CD4-positive, CD25-positive, alpha-beta regulatory T cell (primary cell): ENCODE measurements around the gene CEP112. TPM values are rescaled to one million over a fixed set of nuclear protein-coding genes. Genes with fewer than 3 reads are reported as not detected.
"Not testable (repeated sequence)": the region's sequence is repeated elsewhere in the genome, so short reads cannot be mapped to it uniquely, and the experiment has no call there.

Experiments used
- ATAC-seq, 2 donors: fragments of 150-1000 bp; cut with Tn5 transposase; one replicate each; pipeline ENCODE4 v1.10.0; 2021; ENCODE audit warnings: low read depth in 2 of 2, moderate number of reproducible peaks in 2 of 2, moderate library complexity in 1 of 2
- DNase-seq, 3 donors: peaks; one replicate each; pipeline versions ENCODE4 v3.0.0 to v3.0.0-alpha.2; 2012 to 2022; ENCODE audit warnings: mixed read lengths in 1 of 3
- H3K27ac ChIP-seq: one replicate; pipeline ENCODE4 v1.7.0; 2013; ENCODE audit warnings: mild to moderate bottlenecking, low read length; ENCODE audit not compliant: insufficient read depth, poor library complexity, severe bottlenecking
- H3K27me3 ChIP-seq: one replicate; pipeline ENCODE4 v1.7.0; 2013; ENCODE audit warnings: low read length; ENCODE audit not compliant: control insufficient read depth, insufficient read depth
- H3K36me3 ChIP-seq: one replicate; pipeline ENCODE4 v1.7.0; 2013; ENCODE audit warnings: mild to moderate bottlenecking, low read length, moderate library complexity; ENCODE audit not compliant: control insufficient read depth, insufficient read depth
- H3K4me1 ChIP-seq: 2 replicates; pipeline ENCODE4 v1.7.0; 2013; ENCODE audit warnings: mild to moderate bottlenecking, low read length; ENCODE audit not compliant: insufficient read depth, control insufficient read depth, poor library complexity, severe bottlenecking
- H3K4me3 ChIP-seq: one replicate; pipeline ENCODE4 v1.7.0; 2013; ENCODE audit warnings: low read depth, mild to moderate bottlenecking, low read length, moderate library complexity
- H3K9me3 ChIP-seq, 2 experiments: 1 replicate in 1 of 2; 2 replicates in 1 of 2; pipeline ENCODE4 v1.7.0; 2013; ENCODE audit warnings: low read length in 2 of 2, mild to moderate bottlenecking in 1 of 2, moderate library complexity in 1 of 2; ENCODE audit not compliant: control insufficient read depth in 2 of 2
- H3K27ac Mint-ChIP-seq, 3 donors: one replicate each; pipeline ENCODE4 v1.8.0; 2020 to 2022; ENCODE audit warnings: mild to moderate bottlenecking in 3 of 3, mixed read lengths in 3 of 3, moderate library complexity in 2 of 3
- H3K27me3 Mint-ChIP-seq: one replicate; pipeline ENCODE4 v1.8.0; 2022; ENCODE audit warnings: mild to moderate bottlenecking, mixed read lengths
- H3K36me3 Mint-ChIP-seq: one replicate; pipeline ENCODE4 v1.8.0; 2020; ENCODE audit warnings: mixed read lengths
- H3K4me1 Mint-ChIP-seq, 4 donors: one replicate each; pipeline ENCODE4 v1.8.0; 2020 to 2022; ENCODE audit warnings: mixed read lengths in 4 of 4, mild to moderate bottlenecking in 1 of 4
- H3K4me3 Mint-ChIP-seq, 4 donors: one replicate each; pipeline ENCODE4 v1.8.0; 2020 to 2022; ENCODE audit warnings: mild to moderate bottlenecking in 4 of 4, mixed read lengths in 4 of 4, moderate library complexity in 3 of 4
- H3K9me3 Mint-ChIP-seq, 7 donors: one replicate each; pipeline ENCODE4 v1.8.0; 2020 to 2022; ENCODE audit warnings: mixed read lengths in 7 of 7, mild to moderate bottlenecking in 3 of 7, moderate library complexity in 2 of 7
- polyA plus RNA-seq, 4 donors: library from polyadenylated mRNA; unstranded; fragments of 300-500 nt; fragmentation: Illumina TruSeq; gene quantifications; one replicate each; pipeline ENCODE4 v1.2.3, GENCODE V29; 2021
- total RNA-seq: library from RNA; stranded (reverse); gene quantifications from one replicate; pipeline ENCODE4 v1.2.3, GENCODE V29; 2022

Gene CEP112
- total and polyA plus RNA-seq, 5 donors from 2014 or later, result 0.15 to 2.3 (median 0.54) TPM; not detected in 1

DNA sequence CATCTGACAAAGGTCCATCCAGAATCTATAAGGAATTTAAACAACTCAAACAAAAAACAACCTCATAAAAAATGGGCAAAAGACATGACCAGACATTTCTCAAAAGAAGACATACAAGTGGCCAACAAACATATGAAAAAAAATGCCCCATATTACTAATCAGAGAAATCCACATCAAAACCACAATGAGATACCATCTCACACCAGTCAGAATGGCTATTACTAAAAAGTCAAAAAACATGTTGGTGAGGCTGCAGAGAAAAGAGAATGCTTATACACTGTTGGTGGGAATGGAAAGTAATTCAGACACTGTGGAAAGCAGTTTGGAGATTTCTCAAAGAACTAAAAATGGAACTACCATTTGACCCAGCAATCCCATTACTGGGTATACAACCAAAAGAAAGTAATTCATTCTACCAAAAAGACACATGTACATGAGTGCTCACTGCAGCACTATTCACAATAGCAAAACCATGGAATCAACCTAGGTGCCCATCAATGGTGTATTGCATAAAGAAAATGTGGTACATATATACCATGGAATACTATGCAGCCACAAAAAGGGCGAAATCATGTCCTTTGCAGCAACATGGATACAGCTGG is 409.7 kb downstream of the CEP112 start:
- not testable (repeated sequence) for H3K9me3 Mint-ChIP-seq, H3K27me3 Mint-ChIP-seq, H3K4me3 ChIP-seq, H3K36me3 Mint-ChIP-seq, H3K9me3 ChIP-seq, H3K4me1 ChIP-seq, H3K4me1 Mint-ChIP-seq, H3K27ac ChIP-seq, H3K4me3 Mint-ChIP-seq, H3K27me3 ChIP-seq, H3K27ac Mint-ChIP-seq, H3K36me3 ChIP-seq, DNase-seq, ATAC-seq

DNA sequence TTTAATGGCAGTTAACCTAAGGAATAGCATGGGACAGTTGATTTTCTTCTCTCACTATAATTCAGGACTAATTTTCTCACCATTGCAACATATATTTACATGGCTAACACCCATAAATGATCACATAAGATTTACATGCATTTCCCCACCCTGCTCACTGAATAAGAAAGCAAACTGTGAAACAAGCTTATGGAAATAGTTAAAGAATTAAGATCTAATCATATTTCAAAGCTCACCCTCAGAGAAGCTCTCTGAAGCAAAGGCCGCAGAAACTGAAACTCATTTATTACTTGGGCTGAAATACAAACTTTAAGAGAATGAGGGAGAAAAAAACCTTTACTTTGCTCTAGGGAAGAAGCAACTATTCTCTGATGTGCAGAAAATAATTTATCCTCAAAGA is 411.8 kb downstream of the CEP112 start:
- DNase-seq, result no peak
- no peaks in the 10 kb centered on the region for H3K27me3 Mint-ChIP-seq

DNA sequence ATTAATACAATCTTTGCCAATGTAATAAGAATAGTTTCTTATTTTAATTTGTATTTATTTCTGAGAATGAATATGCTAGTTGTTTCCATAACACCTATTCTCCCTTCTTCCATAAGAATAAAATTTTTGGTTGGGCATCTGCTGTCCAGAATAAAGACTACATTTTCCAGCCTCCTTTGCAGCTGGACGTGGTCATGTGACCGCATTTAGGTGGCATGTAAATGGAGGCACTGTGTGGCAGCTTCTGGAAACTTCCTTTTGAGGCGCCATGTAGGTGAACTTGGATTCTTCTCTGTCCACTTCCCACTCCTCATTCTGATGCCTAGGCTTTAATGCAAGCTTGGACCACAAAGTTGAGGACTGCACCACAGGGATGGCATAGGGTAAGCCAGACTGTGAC is 415.0 kb downstream of the CEP112 start:
- no peak overlapping the region for H3K4me3 Mint-ChIP-seq
- no peaks in the 10 kb centered on the region for H3K36me3 Mint-ChIP-seq
- DNase-seq (no peak), ATAC-seq (no peak)
- peaks cover 1% of the 10 kb centered on the region for H3K27me3 ChIP-seq
- no peak overlapping the region for H3K4me3 ChIP-seq
- H3K27ac Mint-ChIP-seq, result no peak overlapping the region
- peaks cover 0 to 2% (median 0%) of the 10 kb centered on the region in 7 donors for H3K9me3 Mint-ChIP-seq
- no peaks in the 10 kb centered on the region for H3K36me3 ChIP-seq
- no peaks in the 10 kb centered on the region for H3K27me3 Mint-ChIP-seq
- peaks cover 0 to 3% (median 1%) of the 10 kb centered on the region in 4 donors for H3K4me1 Mint-ChIP-seq
- H3K4me1 ChIP-seq, result no peaks in the 10 kb centered on the region
- no peak overlapping the region for H3K27ac ChIP-seq
- no peaks in the 10 kb centered on the region for H3K9me3 ChIP-seq

More for the DNA sequence above, 411.8 kb downstream of the CEP112 start:
- Histone ChIP-seq H3K27ac (no peak overlapping the region), H3K4me3 (no peak overlapping the region), H3K36me3 (no peaks in the 10 kb centered on the region), H3K9me3 (no peaks in the 10 kb centered on the region), H3K4me1 (no peaks in the 10 kb centered on the region), H3K27me3 (no peaks in the 10 kb centered on the region)
- ATAC-seq, result no peak
- Mint-ChIP-seq H3K4me3 (no peak overlapping the region), H3K9me3 (peaks cover 0 to 4% (median 0%) of the 10 kb centered on the region in 7 donors), H3K36me3 (no peaks in the 10 kb centered on the region), H3K4me1 (no peaks in the 10 kb centered on the region), H3K27ac (no peak overlapping the region)

- no peaks in the 10 kb centered on the region for H3K9me3 ChIP-seq
- H3K4me1 Mint-ChIP-seq, result peaks cover 0 to 3% (median 1%) of the 10 kb centered on the region in 4 donors
- no peaks in the 10 kb centered on the region for H3K9me3 Mint-ChIP-seq
- H3K36me3 ChIP-seq, result no peaks in the 10 kb centered on the region
- DNase-seq (no peak), ATAC-seq (no peak)
- no peaks in the 10 kb centered on the region for H3K4me1 ChIP-seq
- no peak overlapping the region for H3K27ac ChIP-seq
- H3K27me3 ChIP-seq, result peaks cover 2% of the 10 kb centered on the region
- H3K36me3 Mint-ChIP-seq, result no peaks in the 10 kb centered on the region
- H3K27me3 Mint-ChIP-seq, result no peaks in the 10 kb centered on the region
- H3K4me3 Mint-ChIP-seq, result no peak overlapping the region
- H3K4me3 ChIP-seq, result no peak overlapping the region
- H3K27ac Mint-ChIP-seq, result no peak overlapping the region
Measured at GRCh38 chr17:65774787-65775186, 417.1 kb downstream of the CEP112 start.

GRCh38 chr17:65772989-65773388 is 418.9 kb downstream of the CEP112 start:
- ATAC-seq, result no peak
- Histone ChIP-seq H3K4me1 (no peaks in the 10 kb centered on the region), H3K36me3 (no peaks in the 10 kb centered on the region), H3K27me3 (peaks cover 2% of the 10 kb centered on the region), H3K9me3 (no peaks in the 10 kb centered on the region), H3K4me3 (no peak overlapping the region), H3K27ac (no peak overlapping the region)
- no peaks in the 10 kb centered on the region for H3K9me3 Mint-ChIP-seq
- no peak for DNase-seq
- peaks cover 5% of the 10 kb centered on the region for H3K27me3 Mint-ChIP-seq
- no peak overlapping the region for H3K4me3 Mint-ChIP-seq
- no peak overlapping the region for H3K27ac Mint-ChIP-seq
- H3K4me1 Mint-ChIP-seq, result peaks cover 0 to 3% (median 1%) of the 10 kb centered on the region in 4 donors
- H3K36me3 Mint-ChIP-seq, result no peaks in the 10 kb centered on the region

GRCh38 chr17:65771704-65772103 is 420.2 kb downstream of the CEP112 start:
- Histone ChIP-seq H3K36me3 (no peaks in the 10 kb centered on the region), H3K9me3 (no peaks in the 10 kb centered on the region), H3K4me1 (no peaks in the 10 kb centered on the region), H3K27me3 (peaks cover 3% of the 10 kb centered on the region), H3K4me3 (no peak overlapping the region), H3K27ac (no peak overlapping the region)
- Mint-ChIP-seq H3K4me3 (no peak overlapping the region), H3K36me3 (no peaks in the 10 kb centered on the region), H3K9me3 (no peaks in the 10 kb centered on the region), H3K27me3 (peaks cover 12% of the 10 kb centered on the region), H3K4me1 (peaks cover 0 to 3% (median 1%) of the 10 kb centered on the region in 4 donors), H3K27ac (no peak overlapping the region)
- DNase-seq (no peak), ATAC-seq (no peak)

DNA sequence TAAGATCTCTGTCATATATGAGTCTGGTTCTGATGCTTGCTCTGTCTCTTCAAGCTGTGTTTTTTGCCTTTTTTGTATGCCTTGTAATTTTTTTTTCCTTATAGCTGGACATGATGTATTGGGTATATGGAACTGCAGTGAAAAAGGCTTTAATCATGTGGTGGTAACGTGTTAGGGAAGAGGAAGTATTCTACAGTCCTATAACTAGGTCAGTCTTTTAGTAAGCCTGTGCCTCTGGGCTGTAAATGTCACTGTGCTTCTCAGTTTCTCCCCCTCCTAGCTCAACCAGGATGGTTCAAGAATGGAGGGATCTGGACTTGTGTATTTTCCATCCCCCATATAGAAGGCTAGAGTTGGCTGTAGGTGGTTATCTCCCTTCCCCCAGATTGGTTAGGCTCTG is 428.1 kb downstream of the CEP112 start:
- H3K9me3 Mint-ChIP-seq, result peaks cover 0 to 2% (median 0%) of the 10 kb centered on the region in 7 donors
- Histone ChIP-seq H3K36me3 (no peaks in the 10 kb centered on the region), H3K27me3 (peaks cover 4% of the 10 kb centered on the region), H3K4me3 (no peak overlapping the region), H3K27ac (no peak overlapping the region), H3K4me1 (no peaks in the 10 kb centered on the region), H3K9me3 (peaks cover 0 to 3% of the 10 kb centered on the region in 2 experiments)
- no peak overlapping the region for H3K4me3 Mint-ChIP-seq
- H3K27me3 Mint-ChIP-seq, result peaks cover 24% of the 10 kb centered on the region
- no peak for DNase-seq
- H3K4me1 Mint-ChIP-seq, result no peaks in the 10 kb centered on the region
- H3K27ac Mint-ChIP-seq, result no peak overlapping the region
- no peak for ATAC-seq
- no peaks in the 10 kb centered on the region for H3K36me3 Mint-ChIP-seq

DNA sequence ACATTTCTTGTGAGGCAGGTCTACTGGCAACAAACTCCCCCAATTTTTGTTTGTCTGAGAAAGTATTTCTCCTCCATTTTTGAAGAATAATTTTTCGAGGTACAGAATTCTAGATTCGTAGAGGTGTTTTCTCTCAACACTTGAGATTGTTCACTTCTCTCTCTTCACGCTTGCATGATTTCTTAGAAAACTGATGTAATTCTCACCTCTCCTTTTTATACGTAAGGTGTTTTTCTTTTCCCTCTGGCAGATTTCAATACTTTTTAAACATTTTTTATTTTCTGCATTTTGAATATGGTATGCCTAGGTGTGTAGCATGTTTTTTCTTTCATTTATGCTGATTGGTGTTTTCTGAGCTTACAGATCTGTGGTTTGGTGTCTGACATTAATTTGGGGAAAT is 429.0 kb downstream of the CEP112 start:
- peaks cover 0 to 2% (median 0%) of the 10 kb centered on the region in 7 donors for H3K9me3 Mint-ChIP-seq
- H3K9me3 ChIP-seq, result peaks cover 0 to 3% of the 10 kb centered on the region in 2 experiments
- H3K27me3 Mint-ChIP-seq, result peaks cover 19% of the 10 kb centered on the region
- no peaks in the 10 kb centered on the region for H3K4me1 ChIP-seq
- no peak overlapping the region for H3K4me3 Mint-ChIP-seq
- H3K4me1 Mint-ChIP-seq, result no peaks in the 10 kb centered on the region
- no peak overlapping the region for H3K4me3 ChIP-seq
- no peak overlapping the region for H3K27ac ChIP-seq
- H3K27ac Mint-ChIP-seq, result no peak overlapping the region
- ATAC-seq (no peak), DNase-seq (no peak)
- H3K27me3 ChIP-seq, result peaks cover 4% of the 10 kb centered on the region
- no peaks in the 10 kb centered on the region for H3K36me3 ChIP-seq
- no peaks in the 10 kb centered on the region for H3K36me3 Mint-ChIP-seq
